Aorta (tissue), 5 donors: ENCODE data around the gene RAPSN. TPM values are rescaled to one million over a fixed set of nuclear protein-coding genes. Genes with fewer than 3 reads are reported as not detected.
A peak's percentile ranks its signal among the peaks of the same experiment; 100 is the strongest.

Experiments
- ATAC-seq: fragments of 200-7000 bp; cut with Tn5 transposase; one replicate; pipeline ENCODE4 v1.9.1; 2022; ENCODE audit warnings: moderate library complexity; ENCODE audit not compliant: low FRiP score
- DNase-seq, 2 donors: peaks; one replicate each; pipeline ENCODE4 v3.0.0-alpha.2; 2020
- H3K27ac ChIP-seq, 2 donors: one replicate each; pipeline ENCODE4 v1.5.1; 2013; ENCODE audit warnings: low read length in 2 of 2, mild to moderate bottlenecking in 2 of 2, moderate library complexity in 2 of 2, control low read depth in 1 of 2, inconsistent platforms in 1 of 2, low read depth in 1 of 2
- H3K27me3 ChIP-seq, 2 donors: one replicate each; pipeline ENCODE4 v1.6.1; 2013; ENCODE audit warnings: control low read depth in 1 of 2, low read length in 1 of 2, mild to moderate bottlenecking in 1 of 2, moderate library complexity in 1 of 2; ENCODE audit not compliant: insufficient read depth in 2 of 2, control insufficient read depth in 1 of 2
- H3K36me3 ChIP-seq, 2 donors: one replicate each; pipeline ENCODE4 v1.6.1; 2013; ENCODE audit warnings: control low read depth in 1 of 2, low read length in 1 of 2, mild to moderate bottlenecking in 1 of 2; ENCODE audit not compliant: insufficient read depth in 2 of 2, control insufficient read depth in 1 of 2
- H3K4me1 ChIP-seq, 2 donors: one replicate each; pipeline ENCODE4 v1.6.1; 2013; ENCODE audit warnings: low read length in 2 of 2, control low read depth in 1 of 2, mild to moderate bottlenecking in 1 of 2, moderate library complexity in 1 of 2; ENCODE audit not compliant: insufficient read depth in 2 of 2, control insufficient read depth in 1 of 2
- H3K4me3 ChIP-seq, 2 donors: one replicate each; pipeline ENCODE4 v1.5.1; 2013; ENCODE audit warnings: low read length in 2 of 2, control low read depth in 1 of 2, mild to moderate bottlenecking in 1 of 2
- H3K9me3 ChIP-seq: one replicate; pipeline ENCODE4 v1.6.1; 2013; ENCODE audit warnings: mild to moderate bottlenecking, low read length; ENCODE audit not compliant: control insufficient read depth
- WGBS, 2 donors: extraction: QIAGEN DNeasy Blood & Tissue Kit; methylation state at CpG; one replicate each; pipeline ENCODE4 v1.1.7; 2013; 5-methylcytosine and 5-hydroxymethylcytosine counted together
- intact Hi-C, 2 donors: fragments of 100-400 bp; cut with DNase I; formaldehyde crosslinking; loops; one replicate each; pipeline versions ENCODE4 v1.14.2 to v1.15.0; 2022
- polyA plus RNA-seq, 2 donors: library from polyadenylated mRNA; stranded (reverse); fragments of 200-250 nt; gene quantifications; one replicate each; pipeline ENCODE4 v1.2.3, GENCODE V29; 2013
- total RNA-seq, 2 donors: library from RNA; stranded (reverse); fragmentation: NEBNext Ultra II Directional; extraction: Animal tissue kit (Norgen Biotek cat#: 25700); gene quantifications; one replicate each; pipeline ENCODE4 v1.2.1, GENCODE V29; 2021
- donor health status: healthy with polysubstance abuse.
- donor health status: Bipolar disorder and iron deficiency.
- donor health status: DM: no; HTN: no; CAD: no.
- donor health status: DM: no; HTN: no; CAD: no.
- donor health status: DM: yes; HTN: yes; CAD: no.

Gene RAPSN
- total and polyA plus RNA-seq, 4 donors, result 0.46 to 0.71 (median 0.66) TPM; not detected in 1

DNA sequence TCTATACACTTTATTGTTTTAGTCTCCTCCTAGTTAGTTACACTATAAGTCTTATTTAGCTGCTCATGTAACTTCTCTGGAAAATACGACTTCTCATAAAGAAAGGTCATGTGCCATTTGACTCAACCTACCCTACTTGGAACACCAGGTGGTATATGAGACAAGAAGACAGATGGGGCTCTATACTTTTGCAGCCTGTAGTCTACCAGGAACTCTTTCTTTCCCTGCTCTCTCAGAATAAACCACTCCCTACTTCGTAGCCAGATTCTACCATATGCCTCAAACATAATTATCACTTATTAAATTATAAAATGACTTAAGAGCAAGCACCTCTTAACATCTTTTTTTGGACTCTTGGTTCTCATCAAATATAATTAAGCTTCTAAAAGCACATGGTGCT, 38.5 kb upstream of the RAPSN start:
- ATAC-seq (no peak), DNase-seq (no peak)
- Histone ChIP-seq H3K9me3 (no peaks in the 10 kb centered on the region), H3K4me1 (no peaks in the 10 kb centered on the region), H3K27ac (no peak overlapping the region), H3K4me3 (no peak overlapping the region), H3K27me3 (no peaks in the 10 kb centered on the region), H3K36me3 (peaks cover 3 to 13% of the 10 kb centered on the region in 2 donors)
- intact Hi-C loops, result no loop called here
- 87 to 90% methylated on average over 2 of the region's 2 CpGs for WGBS, 2 donors

- Histone ChIP-seq H3K27ac (no peak overlapping the region), H3K4me3 (no peak overlapping the region), H3K36me3 (peaks cover 3 to 13% of the 10 kb centered on the region in 2 donors), H3K27me3 (no peaks in the 10 kb centered on the region), H3K4me1 (no peaks in the 10 kb centered on the region), H3K9me3 (no peaks in the 10 kb centered on the region)
- intact Hi-C loops, result no loop called here
- 95 to 97% methylated on average over 7 of the region's 7 CpGs for WGBS, 2 donors
- DNase-seq (no peak), ATAC-seq (no peak)
Observed at GRCh38 chr11:47485107-47485506, 36.2 kb upstream of the RAPSN start.

DNA sequence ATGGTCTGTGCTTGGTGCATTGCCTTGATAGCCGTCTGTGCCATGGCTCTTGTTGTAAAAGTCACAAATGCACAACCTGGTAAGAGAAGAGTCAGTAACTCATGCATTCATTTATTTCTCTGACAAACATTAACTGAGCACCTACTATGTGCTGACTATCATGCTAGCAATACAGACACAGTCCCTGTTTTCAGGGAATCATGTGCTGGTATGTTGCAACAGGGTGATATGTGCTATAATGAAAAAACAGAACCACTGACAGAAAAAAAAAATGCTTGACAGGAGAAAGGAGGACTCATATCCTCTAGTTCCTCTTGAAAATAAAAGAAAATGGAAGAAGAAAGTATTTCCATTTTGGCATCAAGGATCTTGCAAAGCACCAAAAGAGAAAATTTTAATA, 34.5 kb upstream of the RAPSN start:
- Histone ChIP-seq H3K36me3 (peaks cover 3 to 15% of the 10 kb centered on the region in 2 donors), H3K27ac (no peak overlapping the region), H3K27me3 (no peaks in the 10 kb centered on the region), H3K4me3 (no peak overlapping the region), H3K4me1 (no peaks in the 10 kb centered on the region), H3K9me3 (no peaks in the 10 kb centered on the region)
- DNase-seq, result no peak
- intact Hi-C loops, result no loop called here
- ATAC-seq, result no peak
- 81 to 89% methylated on average over 1 of the region's 1 CpG for WGBS, 2 donors

DNA sequence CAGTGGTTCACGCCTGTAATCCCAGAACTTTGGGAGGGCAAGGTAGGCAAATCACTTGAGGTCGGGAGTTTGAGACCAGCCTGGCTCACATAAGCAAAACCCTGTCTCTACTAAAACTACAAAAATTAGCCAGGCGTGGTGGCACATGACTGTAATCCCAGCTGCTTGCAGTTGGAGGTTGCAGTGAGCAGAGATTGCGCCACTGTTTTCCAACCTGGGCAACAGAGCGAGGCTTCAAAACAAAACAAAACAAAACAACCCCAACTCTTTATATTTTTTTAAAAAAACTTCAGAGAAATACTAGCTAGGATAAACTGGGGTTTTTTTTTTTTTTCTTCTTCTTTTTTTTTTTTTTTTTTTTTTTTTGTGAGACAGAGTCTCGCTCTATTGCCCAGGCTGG, 31.8 kb upstream of the RAPSN start:
- H3K36me3 ChIP-seq, result peaks cover 4 to 15% of the 10 kb centered on the region in 2 donors

DNA sequence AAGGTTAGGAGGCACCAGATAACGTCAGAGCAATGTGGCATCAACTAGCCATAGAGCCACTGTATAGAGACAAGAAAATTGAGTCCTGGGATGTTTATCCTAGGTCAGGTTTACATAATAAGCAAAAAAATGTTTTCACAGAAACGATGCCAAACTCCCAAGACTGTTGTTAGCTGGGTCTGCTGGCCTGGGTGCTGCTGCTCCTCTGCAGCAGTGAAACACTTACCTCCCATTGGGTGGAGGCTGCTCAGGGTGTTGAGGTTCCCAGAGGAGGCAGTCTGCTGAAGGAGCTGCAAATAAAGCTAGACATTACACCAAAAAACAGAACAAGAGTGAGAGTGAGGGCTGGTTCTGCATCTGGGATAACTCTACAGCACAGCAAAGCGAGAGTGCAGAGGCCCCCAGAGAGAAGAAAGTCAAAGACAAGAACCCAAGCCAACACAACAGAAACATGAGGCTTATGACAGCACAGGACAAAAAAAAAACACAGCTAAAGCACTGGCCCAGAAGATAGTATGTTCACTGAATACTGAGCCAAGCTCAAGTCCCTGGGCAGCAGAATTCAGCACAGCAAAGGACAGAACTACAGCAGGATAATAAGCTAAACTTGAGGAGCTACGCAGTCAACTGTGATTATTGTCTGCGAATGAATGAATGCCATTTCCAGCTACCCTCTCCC, 29.9 kb upstream of the RAPSN start:
- intact Hi-C loops, result no loop called here
- Histone ChIP-seq H3K36me3 (peaks cover 4 to 13% of the 10 kb centered on the region in 2 donors), H3K27ac (no peak overlapping the region), H3K27me3 (no peaks in the 10 kb centered on the region), H3K4me1 (no peaks in the 10 kb centered on the region), H3K4me3 (no peak overlapping the region), H3K9me3 (no peaks in the 10 kb centered on the region)
- DNase-seq (peak in 1 of 2 donors; percentile 23), ATAC-seq (peak; percentile 53)
- 45 to 53% methylated on average over 5 of the region's 5 CpGs for WGBS, 2 donors

More for the DNA sequence above, 31.8 kb upstream of the RAPSN start:
- no peak for DNase-seq
- intact Hi-C loops, result no loop called here
- Histone ChIP-seq H3K27ac (no peak overlapping the region), H3K4me1 (no peaks in the 10 kb centered on the region), H3K9me3 (no peaks in the 10 kb centered on the region), H3K4me3 (no peak overlapping the region), H3K27me3 (no peaks in the 10 kb centered on the region)
- ATAC-seq, result no peak
- 94 to 96% methylated on average over 6 of the region's 6 CpGs for WGBS, 2 donors

DNA sequence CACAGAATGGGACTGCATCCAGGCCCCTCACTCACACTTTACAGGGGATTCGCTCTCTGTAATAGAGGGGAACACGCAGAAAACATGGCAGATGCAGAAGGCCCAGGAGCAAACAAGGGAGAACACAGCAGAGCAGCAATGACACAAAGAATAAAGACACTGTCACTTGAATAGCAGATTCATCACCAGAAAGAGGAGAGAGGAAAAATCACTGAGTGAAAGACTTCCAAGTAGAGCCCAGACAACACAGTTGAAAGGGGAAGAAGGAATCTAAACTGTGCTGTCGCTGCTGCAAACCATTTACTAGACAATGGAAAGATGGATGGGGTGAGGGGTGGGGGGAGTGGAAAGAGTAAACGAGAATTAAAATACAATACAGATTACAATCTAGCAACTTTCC, 28.8 kb upstream of the RAPSN start:
- Histone ChIP-seq H3K4me3 (no peak overlapping the region), H3K9me3 (no peaks in the 10 kb centered on the region), H3K27ac (no peak overlapping the region), H3K36me3 (peaks cover 4 to 13% of the 10 kb centered on the region in 2 donors), H3K27me3 (no peaks in the 10 kb centered on the region), H3K4me1 (no peaks in the 10 kb centered on the region)
- DNase-seq (no peak), ATAC-seq (no peak)
- 76 to 81% methylated on average over 4 of the region's 4 CpGs for WGBS, 2 donors
- intact Hi-C loops, result no loop called here

DNA sequence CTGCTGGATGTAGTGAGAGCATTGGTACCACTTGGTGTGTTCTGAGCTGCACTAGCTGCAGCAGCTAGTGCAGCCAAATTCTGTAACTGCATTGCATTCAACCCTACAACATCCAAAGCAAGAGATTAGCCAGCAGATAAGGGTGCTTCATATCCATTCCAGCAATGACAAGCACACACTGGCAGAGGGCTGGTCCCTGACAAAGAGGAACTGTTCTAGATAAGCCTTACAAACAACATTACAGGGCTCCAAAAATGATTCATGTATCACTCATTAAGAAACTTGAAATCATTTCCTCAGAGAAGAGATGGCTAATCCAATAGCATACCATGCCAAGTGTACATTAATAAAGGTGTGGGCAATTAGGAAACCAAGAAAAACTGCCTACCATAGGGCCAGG, 28.4 kb upstream of the RAPSN start:
- intact Hi-C loops, result no loop called here
- Histone ChIP-seq H3K27ac (no peak overlapping the region), H3K4me1 (no peaks in the 10 kb centered on the region), H3K4me3 (no peak overlapping the region), H3K36me3 (peaks cover 4 to 10% of the 10 kb centered on the region in 2 donors), H3K27me3 (no peaks in the 10 kb centered on the region), H3K9me3 (no peaks in the 10 kb centered on the region)
- no peak for ATAC-seq
- DNase-seq, result no peak

DNA sequence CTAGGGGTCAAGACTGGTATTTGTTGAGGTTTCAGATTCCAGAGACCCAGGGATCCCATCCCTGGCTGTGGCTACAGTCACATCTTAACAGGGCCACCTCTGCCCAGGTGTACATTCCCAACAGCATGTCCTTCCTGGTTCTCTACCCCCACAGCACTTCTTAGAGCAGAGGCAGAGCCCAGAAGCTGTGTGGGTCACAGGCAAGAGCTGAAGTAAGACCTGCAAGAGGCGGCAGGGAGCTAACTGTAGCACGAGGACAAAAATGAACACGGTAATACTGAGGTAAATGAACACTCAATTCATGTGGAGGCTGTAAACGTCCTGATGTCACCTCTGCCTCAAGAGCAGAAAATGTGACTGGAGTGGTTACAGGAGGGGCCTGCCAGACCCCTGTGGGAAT, 21.7 kb upstream of the RAPSN start:
- peaks cover 6 to 8% of the 10 kb centered on the region in 2 donors for H3K36me3 ChIP-seq
- WGBS, 2 donors, result 73 to 75% methylated on average over 4 of the region's 4 CpGs
- ATAC-seq, result no peak
- H3K27me3 ChIP-seq, result no peaks in the 10 kb centered on the region
- DNase-seq, result peak in 1 of 2 donors; percentile 51
- no peak overlapping the region for H3K4me3 ChIP-seq
- intact Hi-C loops, result loop anchor here in 1 of 2 donors (5.0 kb wide), 1 partner anchor 37 kb away; no protein-coding TSS in a partner anchor
- H3K4me1 ChIP-seq, result no peaks in the 10 kb centered on the region
- no peaks in the 10 kb centered on the region for H3K9me3 ChIP-seq
- no peak overlapping the region for H3K27ac ChIP-seq
